GM12878 (cell line): ENCODE data around the gene ZNF331. TPM values are rescaled to one million over a fixed set of nuclear protein-coding genes. Genes with fewer than 3 reads are reported as not detected.

Experiments used
- ATAC-seq: fragments of 200-7000 bp; cut with Tn5 transposase; 3 replicates; pipeline ENCODE4 v1.9.1; 2020; ENCODE audit warnings: mild to moderate bottlenecking, moderate library complexity
- BruUV-seq: library from RNA; stranded (reverse); fragments of 400-500 nt; replicated peaks from 2 replicates; lab custom pipeline; 2021; lab: Mats Ljungman, UMichigan
- CTCF ChIA-PET: fragments of 300-600 bp; sonication (Branson Sonifier 250); formaldehyde crosslinking; extraction: SDS; loops from one replicate; lab custom pipeline; 2021; ENCODE audit warnings: inconsistent platforms; lab: Yijun Ruan, JAX
- POLR2A ChIA-PET: fragments of 350-600 bp; formaldehyde crosslinking; extraction: SDS; loops from one replicate; lab custom pipeline; 2021; ENCODE audit warnings: inconsistent platforms; lab: Charles Lee
- RAD21 ChIA-PET: fragments of 300-600 bp; sonication (Branson Sonifier 250); formaldehyde crosslinking; loops from one replicate; lab custom pipeline; 2023; ENCODE audit warnings: antibody characterized with exemption; ENCODE audit not compliant: unreplicated experiment; lab: Charles Lee
- SMC1A ChIA-PET: fragments of 300-600 bp; sonication (Branson Sonifier 250); formaldehyde crosslinking; loops from one replicate; lab custom pipeline; 2023; ENCODE audit not compliant: unreplicated experiment, uncharacterized antibody; lab: Charles Lee
- DNase-seq: peaks from one replicate; pipeline ENCODE4 v3.0.0-alpha.2; 2011; ENCODE audit warnings: low read depth, low spot score
- FAIRE-seq: peaks from 3 replicates; lab custom pipeline; 2011; peaks lifted over from hg19 to GRCh38; lab: Jason Lieb, UNC
- H2AFZ ChIP-seq: 2 replicates; pipeline ENCODE4 v1.6.0; 2011; ENCODE audit warnings: low read depth, low read length, control low read depth; ENCODE audit not compliant: control insufficient read depth
- H3K27ac ChIP-seq: 2 replicates; pipeline ENCODE4 v1.5.1; 2011; ENCODE audit warnings: control low read depth; ENCODE audit not compliant: control insufficient read depth, insufficient read depth
- H3K27me3 ChIP-seq, 2 experiments: replicated peaks in 1 of 2; 2 replicates each; pipeline versions ENCODE4 v1.6.0 to v1.6.1; 2011; ENCODE audit warnings: low read length in 1 of 2; ENCODE audit not compliant: control insufficient read depth in 2 of 2, insufficient read depth in 2 of 2
- H3K36me3 ChIP-seq, 2 experiments: 2 replicates each; pipeline ENCODE4 v1.5.1; 2011; ENCODE audit warnings: low read length in 1 of 2; ENCODE audit not compliant: control insufficient read depth in 2 of 2, insufficient read depth in 2 of 2
- H3K4me1 ChIP-seq: 2 replicates; pipeline ENCODE4 v1.6.1; 2011; ENCODE audit warnings: mild to moderate bottlenecking, low read length, moderate library complexity, mixed read lengths; ENCODE audit not compliant: control insufficient read depth, insufficient read depth
- H3K4me2 ChIP-seq: 2 replicates; pipeline ENCODE4 v1.6.0; 2011; ENCODE audit warnings: control low read depth; ENCODE audit not compliant: control insufficient read depth, insufficient read depth
- H3K4me3 ChIP-seq: fragments of 200-600 bp; sonication (generic); 2 replicates; pipeline ENCODE4 v1.5.1; 2016
- H3K79me2 ChIP-seq: 2 replicates; pipeline ENCODE4 v1.6.0; 2011; ENCODE audit warnings: low read length; ENCODE audit not compliant: control insufficient read depth, insufficient read depth
- H3K9ac ChIP-seq: 2 replicates; pipeline ENCODE4 v1.8.0; 2011; ENCODE audit warnings: low read length, control low read depth, mixed read lengths; ENCODE audit not compliant: control insufficient read depth, insufficient read depth
- H3K9me3 ChIP-seq: replicated peaks from 3 replicates; pipeline ENCODE4 v1.5.1; 2011; ENCODE audit warnings: mild to moderate bottlenecking, low read length; ENCODE audit not compliant: control insufficient read depth, insufficient read depth
- H4K20me1 ChIP-seq: 2 replicates; pipeline ENCODE4 v1.6.0; 2011; ENCODE audit not compliant: control insufficient read depth, insufficient read depth
- HDGF ChIP-seq: fragments of 450-650 bp; IDR thresholded peaks from 2 replicates; pipeline ENCODE4 v1.6.1; 2016; ENCODE audit warnings: antibody characterized with exemption
- IKZF2 ChIP-seq, 2 experiments: fragments of 450-650 bp; IDR thresholded peaks; 2 replicates each; pipeline ENCODE4 v1.6.1; 2017; ENCODE audit warnings: mild to moderate bottlenecking in 2 of 2, moderate library complexity in 2 of 2
- IRF4 ChIP-seq: IDR thresholded peaks from 2 replicates; pipeline ENCODE4 v1.6.1; 2011; ENCODE audit warnings: low read depth, low read length
- MEF2A ChIP-seq: IDR thresholded peaks from 2 replicates; pipeline ENCODE4 v1.6.1; 2011; ENCODE audit warnings: low read depth, mild to moderate bottlenecking, low read length, moderate library complexity; ENCODE audit not compliant: insufficient read depth
- MTA2 ChIP-seq: fragments of 450-650 bp; IDR thresholded peaks from 2 replicates; pipeline ENCODE4 v1.6.1; 2016; ENCODE audit warnings: low read depth, mild to moderate bottlenecking, moderate library complexity
- MTA3 ChIP-seq: IDR thresholded peaks from 2 replicates; pipeline ENCODE4 v1.6.1; 2012; ENCODE audit warnings: low read length, inconsistent platforms, borderline replicate concordance
- MXI1 ChIP-seq: fragments of 150-350 bp; IDR thresholded peaks from 2 replicates; pipeline ENCODE4 v1.6.1; 2011; ENCODE audit warnings: low read depth, mild to moderate bottlenecking, inconsistent platforms, low read length, improper control_type of control experiment
- POLR2AphosphoS2 ChIP-seq: IDR thresholded peaks from 2 replicates; pipeline ENCODE4 v1.6.1; 2011; ENCODE audit warnings: low read depth, mild to moderate bottlenecking, low read length, improper control_type of control experiment, moderate library complexity
- RUNX3 ChIP-seq: IDR thresholded peaks from 2 replicates; pipeline ENCODE4 v1.6.1; 2012; ENCODE audit warnings: low read length, inconsistent platforms
- SMAD1 ChIP-seq: fragments of 450-650 bp; IDR thresholded peaks from 2 replicates; pipeline ENCODE4 v1.6.1; 2018; ENCODE audit warnings: mild to moderate bottlenecking, low read depth; ENCODE audit not compliant: partially characterized antibody
- SPI1 ChIP-seq: IDR thresholded peaks from 2 replicates; pipeline ENCODE4 v1.6.1; 2011; ENCODE audit warnings: low read depth, mild to moderate bottlenecking, low read length, moderate library complexity, borderline replicate concordance; ENCODE audit not compliant: insufficient read depth
- SUZ12 ChIP-seq: fragments of 200-600 bp; sonication (generic); IDR thresholded peaks from one replicate; pipeline ENCODE4 v1.6.1; 2018; ENCODE audit warnings: antibody characterized with exemption, mild to moderate bottlenecking; ENCODE audit not compliant: unreplicated experiment
- WGBS: methylation state at CpG from one replicate; pipeline ENCODE4 v1.1.6; 2016; ENCODE audit warnings: low lambda C conversion rate; ENCODE audit not compliant: insufficient replicate concordance, insufficient coverage; ENCODE audit errors: missing lambda C conversion rate; 5-methylcytosine and 5-hydroxymethylcytosine counted together
- in situ Hi-C: fragments of 300-500 bp; cut with MboI; formaldehyde crosslinking; loops from 9 replicates; pipeline ENCODE4 v1.14.3; 2018; ENCODE audit warnings: mixed read lengths
- intact Hi-C: fragments of 100-400 bp; cut with micrococcal nuclease; formaldehyde crosslinking; loops from one replicate; pipeline ENCODE4 v1.14.2; 2022; ENCODE audit not compliant: unreplicated experiment
- polyA plus RNA-seq, 11 experiments: library from polyadenylated mRNA; depleted of rRNA in 4 of 11; unstranded in 6 of 11; stranded (reverse) in 5 of 11; fragments of >200 nt; fragmentation: Nextera tagmentation in 4 of 11; fragmentation: Illumina TruSeq in 1 of 11; extraction: Ambion mirVana in 4 of 11; extraction: Trizol in 1 of 11; gene quantifications; 1 replicate in 1 of 11; 2 replicates in 10 of 11; pipeline versions ENCODE4 v1.2.1 to v1.2.3, GENCODE V29; 2011 to 2016; ENCODE audit warnings: inconsistent platforms in 2 of 11, missing spikeins in 2 of 11, low read depth in 1 of 11
- total RNA-seq, 4 experiments: library from RNA; depleted of rRNA in 3 of 4; stranded (reverse); fragments of >200 nt in 3 of 4; fragmentation: Illumina TruSeq in 1 of 4; extraction: Trizol in 1 of 4; gene quantifications; 2 replicates each; pipeline versions ENCODE4 v1.2.1 to v1.2.3, GENCODE V29; 2013 to 2021
- TF ChIP-seq, protein P1 (sequence below): IDR thresholded peaks from 2 replicates; pipeline ENCODE4 v1.6.1; 2012; ENCODE audit warnings: mild to moderate bottlenecking, low read depth, low read length

ZNF331 gene
- total and polyA plus RNA-seq, 10 of the 15 experiments (the other 5 are each of a cell fraction or from before 2014, with no cell fraction given), result 2.6 to 11.5 (median 5.3) TPM

DNA sequence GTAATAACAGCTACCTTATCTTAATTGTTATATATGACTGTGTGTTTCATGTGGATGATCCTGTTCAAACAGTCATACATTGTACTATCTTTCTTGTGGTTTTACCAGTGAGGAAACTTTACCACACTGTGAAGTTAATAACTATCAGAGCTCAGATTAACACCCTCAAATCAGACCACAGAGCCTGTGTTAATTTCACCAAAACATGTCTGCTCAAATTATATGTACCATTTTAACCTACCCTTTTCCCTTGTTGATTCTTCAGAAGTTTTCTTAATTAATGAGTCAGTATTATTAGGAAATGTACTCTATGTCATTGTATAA, 1.8 kb upstream of the ZNF331 start:
- FAIRE-seq (no peak), DNase-seq (no peak), ATAC-seq (no peak)
- H2AFZ ChIP-seq, result no peak overlapping the region
- no peak overlapping the region for H3K27ac ChIP-seq
- ChIA-PET SMC1A (no interaction called here), CTCF (interaction anchor here (1.8 kb wide), 1 partner anchor 26 kb away, joined by 4 read pairs; no protein-coding TSS in a partner anchor), POLR2A (interaction anchor here (0.6 kb wide), 1 partner anchor 18 kb away, joined by 3 read pairs; no protein-coding TSS in a partner anchor), RAD21 (interaction anchor here (1.0 kb wide), 1 partner anchor 15 kb away, joined by 3 read pairs; no protein-coding TSS in a partner anchor)
- no TSS peak for BruUV-seq
- H3K4me1 ChIP-seq, result no peaks in the 10 kb centered on the region
- intact Hi-C loops, result no loop called here
- no peaks in the 10 kb centered on the region for H4K20me1 ChIP-seq
- H3K4me2 ChIP-seq, result no peak overlapping the region
- peaks cover 6% of the 10 kb centered on the region for H3K79me2 ChIP-seq
- in situ Hi-C loops, result no loop called here
- no peaks in the 10 kb centered on the region for H3K27me3 ChIP-seq
- H3K4me3 ChIP-seq, result no peak overlapping the region
- no peaks in the 10 kb centered on the region; the same call in 2 of the 3 replicates for H3K9me3 ChIP-seq
- TF ChIP-seq IRF4 (no peak), MTA2 (peak; percentile 82), POLR2AphosphoS2 (no peak), RUNX3 (no peak)
- no peaks in the 10 kb centered on the region; a peak in 1 of 4 replicates for H3K36me3 ChIP-seq
- no peak overlapping the region for H3K9ac ChIP-seq

DNA sequence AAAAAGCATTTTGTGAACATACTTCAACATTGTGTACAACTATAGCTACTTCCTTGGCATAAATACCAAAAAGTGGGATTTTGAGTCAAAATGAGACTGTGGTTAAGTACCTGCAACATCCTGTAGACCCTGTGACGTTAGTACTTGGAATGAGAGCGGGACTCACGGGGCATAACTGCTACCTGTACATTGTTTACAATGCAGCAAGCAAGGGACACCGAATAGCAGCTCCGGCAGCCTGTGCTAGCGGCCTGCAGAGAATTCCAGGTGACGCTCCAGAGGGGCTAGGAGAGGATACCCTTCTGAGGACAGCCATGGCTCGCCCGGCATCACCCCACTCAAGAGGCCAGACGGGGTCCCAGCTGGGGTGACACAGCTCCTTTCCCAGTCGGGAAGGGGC, 824 bp upstream of the ZNF331 start:
- Histone ChIP-seq H3K27me3 (no peaks in the 10 kb centered on the region), H3K27ac (peak overlapping the region; percentile 64; the same call in 1 of the 2 replicates), H3K9ac (peak overlapping the region; percentile 42; the same call in 1 of the 2 replicates), H4K20me1 (no peaks in the 10 kb centered on the region), H3K9me3 (no peaks in the 10 kb centered on the region; the same call in 2 of the 3 replicates), H3K4me1 (no peaks in the 10 kb centered on the region), H3K4me3 (peak overlapping the region; percentile 73; the same call in 1 of the 2 replicates), H3K79me2 (peaks cover 6% of the 10 kb centered on the region), H2AFZ (peak overlapping the region; percentile 90), H3K36me3 (peaks cover 0 to 3% of the 10 kb centered on the region in 2 experiments; a peak in 1 of 4 replicates), H3K4me2 (peak overlapping the region; percentile 34; the same call in 1 of the 2 replicates)
- POLR2A ChIA-PET, result no interaction called here
- peak; percentile 29 for ATAC-seq
- SMC1A ChIA-PET, result interaction anchor here (0.8 kb wide), 1 partner anchor 27 kb away, joined by 3 read pairs; no protein-coding TSS in a partner anchor
- intact Hi-C loops (no loop called here), in situ Hi-C loops (no loop called here)
- WGBS, result 75% methylated on average over 11 of the region's 11 CpGs
- DNase-seq, result no peak
- TSS peak; percentile 87 for BruUV-seq
- no peak for FAIRE-seq
- peak; percentile 37 for TF ChIP-seq RUNX3
- TF ChIP-seq POLR2AphosphoS2, result no peak
- no peak for TF ChIP-seq HDGF
- TF ChIP-seq MXI1, result no peak
- TF ChIP-seq IRF4, result no peak
- no peak for TF ChIP-seq SMAD1
- TF ChIP-seq, protein P1, sequence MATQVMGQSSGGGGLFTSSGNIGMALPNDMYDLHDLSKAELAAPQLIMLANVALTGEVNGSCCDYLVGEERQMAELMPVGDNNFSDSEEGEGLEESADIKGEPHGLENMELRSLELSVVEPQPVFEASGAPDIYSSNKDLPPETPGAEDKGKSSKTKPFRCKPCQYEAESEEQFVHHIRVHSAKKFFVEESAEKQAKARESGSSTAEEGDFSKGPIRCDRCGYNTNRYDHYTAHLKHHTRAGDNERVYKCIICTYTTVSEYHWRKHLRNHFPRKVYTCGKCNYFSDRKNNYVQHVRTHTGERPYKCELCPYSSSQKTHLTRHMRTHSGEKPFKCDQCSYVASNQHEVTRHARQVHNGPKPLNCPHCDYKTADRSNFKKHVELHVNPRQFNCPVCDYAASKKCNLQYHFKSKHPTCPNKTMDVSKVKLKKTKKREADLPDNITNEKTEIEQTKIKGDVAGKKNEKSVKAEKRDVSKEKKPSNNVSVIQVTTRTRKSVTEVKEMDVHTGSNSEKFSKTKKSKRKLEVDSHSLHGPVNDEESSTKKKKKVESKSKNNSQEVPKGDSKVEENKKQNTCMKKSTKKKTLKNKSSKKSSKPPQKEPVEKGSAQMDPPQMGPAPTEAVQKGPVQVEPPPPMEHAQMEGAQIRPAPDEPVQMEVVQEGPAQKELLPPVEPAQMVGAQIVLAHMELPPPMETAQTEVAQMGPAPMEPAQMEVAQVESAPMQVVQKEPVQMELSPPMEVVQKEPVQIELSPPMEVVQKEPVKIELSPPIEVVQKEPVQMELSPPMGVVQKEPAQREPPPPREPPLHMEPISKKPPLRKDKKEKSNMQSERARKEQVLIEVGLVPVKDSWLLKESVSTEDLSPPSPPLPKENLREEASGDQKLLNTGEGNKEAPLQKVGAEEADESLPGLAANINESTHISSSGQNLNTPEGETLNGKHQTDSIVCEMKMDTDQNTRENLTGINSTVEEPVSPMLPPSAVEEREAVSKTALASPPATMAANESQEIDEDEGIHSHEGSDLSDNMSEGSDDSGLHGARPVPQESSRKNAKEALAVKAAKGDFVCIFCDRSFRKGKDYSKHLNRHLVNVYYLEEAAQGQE, result no peak
- TF ChIP-seq SUZ12, result no peak
- no peak for TF ChIP-seq MTA3
- TF ChIP-seq SPI1, result no peak
- peak in 1 of 2 experiments; percentile 42; a peak in 3 of 4 replicates for TF ChIP-seq IKZF2 (IDR thresholded peaks at IDR 0.05)
- TF ChIP-seq MEF2A, result no peak
- CTCF ChIA-PET, result interaction anchor here (1.8 kb wide), 1 partner anchor 27 kb away, joined by 4 read pairs; no protein-coding TSS in a partner anchor
- RAD21 ChIA-PET, result interaction anchor here (1.1 kb wide), 1 partner anchor 17 kb away, joined by 3 read pairs; no protein-coding TSS in a partner anchor
